B cell (primary cell): ENCODE data around the gene FOXS1. TPM values are rescaled to one million over a fixed set of nuclear protein-coding genes. Genes with fewer than 3 reads are reported as not detected.
A peak's percentile ranks its signal among the peaks of the same experiment; 100 is the strongest.

Source experiments
- ATAC-seq: fragments of 200-7000 bp; cut with Tn5 transposase; one replicate; pipeline ENCODE4 v1.10.0; 2021; ENCODE audit warnings: low read depth, mild to moderate bottlenecking, moderate number of reproducible peaks, moderate library complexity
- CTCF ChIA-PET: fragments of 350-600 bp; sonication (Branson Sonifier 250); formaldehyde crosslinking; loops from one replicate; lab custom pipeline; 2021; ENCODE audit warnings: antibody characterized with exemption, inconsistent platforms; lab: Charles Lee
- POLR2A ChIA-PET: fragments of 350-600 bp; sonication (Branson Sonifier 250); formaldehyde crosslinking; loops from one replicate; lab custom pipeline; 2021; ENCODE audit warnings: antibody characterized with exemption; lab: Charles Lee
- DNase-seq: peaks from one replicate; pipeline ENCODE4 v3.0.0; 2013
- H2AFZ ChIP-seq: 2 replicates; pipeline ENCODE4 v1.6.1; 2012; ENCODE audit warnings: mild to moderate bottlenecking, low read depth, low read length; ENCODE audit not compliant: insufficient read depth, poor library complexity, severe bottlenecking
- H3K27ac ChIP-seq, 2 donors: 1 replicate in 1 of 2; 2 replicates in 1 of 2; pipeline ENCODE4 v1.5.1; 2012 to 2013; ENCODE audit warnings: low read length in 2 of 2, mild to moderate bottlenecking in 2 of 2, moderate library complexity in 1 of 2
- H3K27me3 ChIP-seq, 4 experiments: fragments of 200-600 bp in 1 of 4; sonication (generic) in 1 of 4; replicated peaks in 1 of 4; 1 replicate in 2 of 4; 2 replicates in 2 of 4; pipeline versions ENCODE4 v1.6.1 to v1.7.0; 2013 to 2016; ENCODE audit warnings: low read length in 3 of 4, mild to moderate bottlenecking in 2 of 4, mixed read lengths in 1 of 4, moderate library complexity in 1 of 4; ENCODE audit not compliant: insufficient read depth in 4 of 4, control insufficient read depth in 3 of 4; ENCODE audit errors: control extremely low read depth in 1 of 4
- H3K36me3 ChIP-seq, 2 experiments: replicated peaks in 1 of 2; 1 replicate in 1 of 2; 2 replicates in 1 of 2; pipeline versions ENCODE4 v1.6.1 to v1.7.1; 2013; ENCODE audit warnings: low read length in 1 of 2; ENCODE audit not compliant: insufficient read depth in 2 of 2, control insufficient read depth in 1 of 2; ENCODE audit errors: control extremely low read depth in 1 of 2, extremely low read depth in 1 of 2
- H3K4me1 ChIP-seq, 2 donors: fragments of 200-600 bp in 1 of 2; sonication (generic) in 1 of 2; 1 replicate in 1 of 2; 2 replicates in 1 of 2; pipeline versions ENCODE4 v1.5.1 to v1.6.1; 2013 to 2017; ENCODE audit warnings: low read length in 2 of 2; ENCODE audit not compliant: control insufficient read depth in 2 of 2, insufficient read depth in 2 of 2
- H3K4me2 ChIP-seq: replicated peaks from 2 replicates; pipeline ENCODE3; 2012; ENCODE audit warnings: mild to moderate bottlenecking, low read depth, low read length; ENCODE audit not compliant: poor library complexity, severe bottlenecking
- H3K4me3 ChIP-seq, 5 experiments: fragments of 200-600 bp in 1 of 5; sonication (generic) in 1 of 5; 1 replicate in 3 of 5; 2 replicates in 2 of 5; pipeline versions ENCODE4 v1.5.1 to v1.7.0; 2011 to 2016; ENCODE audit warnings: low read length in 4 of 5, mild to moderate bottlenecking in 4 of 5, low read depth in 2 of 5, control low read depth in 1 of 5, moderate library complexity in 1 of 5; ENCODE audit not compliant: insufficient read depth in 1 of 5; ENCODE audit errors: control extremely low read depth in 1 of 5, extremely low read depth in 1 of 5
- H3K79me2 ChIP-seq: fragments of 200-600 bp; sonication (generic); one replicate; pipeline ENCODE4 v1.6.0; 2016; ENCODE audit warnings: low read length; ENCODE audit not compliant: control insufficient read depth, insufficient read depth
- H3K9ac ChIP-seq: fragments of 200-600 bp; sonication (generic); 2 replicates; pipeline ENCODE4 v1.6.1; 2017; ENCODE audit warnings: mild to moderate bottlenecking, low read length, moderate library complexity
- H3K9me3 ChIP-seq, 3 donors: one replicate each; pipeline versions ENCODE4 v1.6.1 to v1.7.1; 2013; ENCODE audit warnings: low read length in 2 of 3; ENCODE audit not compliant: control insufficient read depth in 2 of 3, insufficient read depth in 1 of 3; ENCODE audit errors: control extremely low read depth in 1 of 3
- H4K20me1 ChIP-seq: 2 replicates; pipeline ENCODE4 v1.6.0; 2012; ENCODE audit warnings: mild to moderate bottlenecking, low read length; ENCODE audit not compliant: insufficient read depth, control insufficient read depth, poor library complexity, severe bottlenecking
- H3K27ac Mint-ChIP-seq: one replicate; pipeline ENCODE4 v1.8.0; 2021; ENCODE audit warnings: mixed read lengths
- H3K27me3 Mint-ChIP-seq: one replicate; pipeline ENCODE4 v1.8.0; 2021; ENCODE audit warnings: mixed read lengths
- H3K4me1 Mint-ChIP-seq: one replicate; pipeline ENCODE4 v1.8.0; 2021; ENCODE audit warnings: mixed read lengths
- H3K4me3 Mint-ChIP-seq: one replicate; pipeline ENCODE4 v1.8.0; 2021; ENCODE audit warnings: mixed read lengths
- H3K9me3 Mint-ChIP-seq: one replicate; pipeline ENCODE4 v1.8.0; 2022; ENCODE audit warnings: mixed read lengths; ENCODE audit not compliant: insufficient read depth
- CTCF ChIP-seq: fragments of 200-600 bp; IDR thresholded peaks from one replicate; pipeline ENCODE4 v1.8.0; 2022; ENCODE audit warnings: antibody characterized with exemption, mild to moderate bottlenecking
- EZH2 ChIP-seq: IDR thresholded peaks from 2 replicates; pipeline ENCODE4 v1.6.1; 2012; ENCODE audit warnings: borderline replicate concordance, low read depth, mild to moderate bottlenecking, moderate library complexity, low read length; ENCODE audit not compliant: insufficient read depth, poor library complexity, severe bottlenecking
- WGBS: methylation state at CpG from one replicate; pipeline ENCODE4 v1.1.5; 2013; ENCODE audit warnings: missing lambda C conversion rate; ENCODE audit not compliant: insufficient coverage; 5-methylcytosine and 5-hydroxymethylcytosine counted together
- intact Hi-C: fragments of 100-400 bp; cut with micrococcal nuclease; formaldehyde crosslinking; loops from one replicate; pipeline ENCODE4 v1.10.0; 2022
- polyA plus RNA-seq: library from polyadenylated mRNA; depleted of rRNA; stranded (reverse); fragments of >200 nt; gene quantifications from 2 replicates; pipeline ENCODE4 v1.2.3, GENCODE V29; 2012
- total RNA-seq, 2 donors: library from RNA; stranded (reverse); fragments of 120-200 nt in 1 of 2; gene quantifications; 1 replicate in 1 of 2; 2 replicates in 1 of 2; pipeline versions ENCODE4 v1.2.3 to v1.2.4, GENCODE V29; 2013 to 2022

FOXS1 gene
- total and polyA plus RNA-seq, 2 donors (not counting 1 experiment from before 2014, with no cell fraction given): not detected

GRCh38 chr20:31869942-31870725 lies 24.7 kb upstream of the FOXS1 start, which contains the start of the genes DUSP15 and TTLL9:
DUSP15 (minus strand) TSS chr20:31870527; CDS start chr20:31870337, 190 bp downstream.
TTLL9 (plus strand) TSS chr20:31870634; CDS start chr20:31871127, 493 bp downstream.
- H3K36me3 ChIP-seq: no peaks in the 10 kb centered on the region
- Mint-ChIP-seq H3K27ac (peak within 1 kb of the TSS; percentile 81), H3K27me3 (peaks cover 18% of the 10 kb centered on the region), H3K4me3 (peak within 1 kb of the TSS; percentile 94), H3K4me1 (peaks cover 28% of the 10 kb centered on the region), H3K9me3 (no peaks in the 10 kb centered on the region)
- no peaks in the 10 kb centered on the region for H3K79me2 ChIP-seq
- peaks cover 29 to 31% of the 10 kb centered on the region in 2 donors for H3K4me1 ChIP-seq
- peak; percentile 51 for DNase-seq
- CTCF ChIA-PET: interaction anchor here (1.3 to 1.7 kb wide), 2 partner anchors 10 to 23 kb away, joined by 3 read pairs; no protein-coding TSS in a partner anchor
- H3K4me2 ChIP-seq: peak within 1 kb of the TSS; percentile 97
- peak; percentile 55 for ATAC-seq
- H3K27me3 ChIP-seq: peaks cover 0 to 30% (median 12%) of the 10 kb centered on the region in 4 experiments
- peak within 1 kb of the TSS in 1 of 2 donors; percentile 30 for H3K27ac ChIP-seq
- peak within 1 kb of the TSS; percentile 86 for H2AFZ ChIP-seq
- TF ChIP-seq CTCF (no peak), EZH2 (peak; percentile 55)
- POLR2A ChIA-PET: interaction anchor here (0.7 kb wide), 1 partner anchor 25 kb away, joined by 4 read pairs; no protein-coding TSS in a partner anchor
- H3K4me3 ChIP-seq: peak within 1 kb of the TSS in 4 of 5 experiments; percentile 30 to 68 (median 56)
- H4K20me1 ChIP-seq: no peaks in the 10 kb centered on the region
- WGBS: under 1% methylated on average over 80 of the region's 80 CpGs
- peaks cover 0 to 3% (median 0%) of the 10 kb centered on the region in 3 donors for H3K9me3 ChIP-seq
- intact Hi-C loops: loop anchor here (1.0 kb wide), 2 partner anchors 8 to 9 kb away; no protein-coding TSS in a partner anchor
- peak within 1 kb of the TSS; percentile 67 for H3K9ac ChIP-seq

- no peak for TF ChIP-seq EZH2
- no peak for TF ChIP-seq CTCF
- ATAC-seq (peak; percentile 4), DNase-seq (no peak)
- H3K4me1 ChIP-seq: peaks cover 29 to 31% of the 10 kb centered on the region in 2 donors
- no peaks in the 10 kb centered on the region for H4K20me1 ChIP-seq
- ChIA-PET POLR2A (no interaction called here), CTCF (interaction anchor here (1.0 to 1.2 kb wide), 2 partner anchors 25 to 47 kb away, joined by 3 read pairs; partner anchors contain the start of gene FOXS1)
- peak overlapping the region in 3 of 5 experiments; percentile 55 to 68 (median 57) for H3K4me3 ChIP-seq
- peaks cover 0 to 3% (median 0%) of the 10 kb centered on the region in 3 donors for H3K9me3 ChIP-seq
- 0% methylated on average over 1 of the region's 1 CpG for WGBS
- H2AFZ ChIP-seq: peak overlapping the region; percentile 86
- Mint-ChIP-seq H3K4me3 (peak overlapping the region; percentile 93), H3K27ac (peak overlapping the region; percentile 81), H3K27me3 (peaks cover 18% of the 10 kb centered on the region), H3K9me3 (no peaks in the 10 kb centered on the region), H3K4me1 (peaks cover 28% of the 10 kb centered on the region)
- H3K27ac ChIP-seq: no peak overlapping the region
- peak overlapping the region; percentile 97 for H3K4me2 ChIP-seq
- no peaks in the 10 kb centered on the region for H3K79me2 ChIP-seq
- intact Hi-C loops: no loop called here
- H3K27me3 ChIP-seq: peaks cover 0 to 30% (median 12%) of the 10 kb centered on the region in 4 experiments
- H3K9ac ChIP-seq: peak overlapping the region; percentile 67
- H3K36me3 ChIP-seq: no peaks in the 10 kb centered on the region
Measured at GRCh38 chr20:31869673-31869941, 24.2 kb upstream of the FOXS1 start.
